NCI-H1092 (cell line): Measurements from ENCODE around the gene EFCC1.

Source experiments
- DNase-seq: peaks from one replicate; lab custom pipeline; 2025; lab: John Stamatoyannopoulos, UW

Gene EFCC1

DNA sequence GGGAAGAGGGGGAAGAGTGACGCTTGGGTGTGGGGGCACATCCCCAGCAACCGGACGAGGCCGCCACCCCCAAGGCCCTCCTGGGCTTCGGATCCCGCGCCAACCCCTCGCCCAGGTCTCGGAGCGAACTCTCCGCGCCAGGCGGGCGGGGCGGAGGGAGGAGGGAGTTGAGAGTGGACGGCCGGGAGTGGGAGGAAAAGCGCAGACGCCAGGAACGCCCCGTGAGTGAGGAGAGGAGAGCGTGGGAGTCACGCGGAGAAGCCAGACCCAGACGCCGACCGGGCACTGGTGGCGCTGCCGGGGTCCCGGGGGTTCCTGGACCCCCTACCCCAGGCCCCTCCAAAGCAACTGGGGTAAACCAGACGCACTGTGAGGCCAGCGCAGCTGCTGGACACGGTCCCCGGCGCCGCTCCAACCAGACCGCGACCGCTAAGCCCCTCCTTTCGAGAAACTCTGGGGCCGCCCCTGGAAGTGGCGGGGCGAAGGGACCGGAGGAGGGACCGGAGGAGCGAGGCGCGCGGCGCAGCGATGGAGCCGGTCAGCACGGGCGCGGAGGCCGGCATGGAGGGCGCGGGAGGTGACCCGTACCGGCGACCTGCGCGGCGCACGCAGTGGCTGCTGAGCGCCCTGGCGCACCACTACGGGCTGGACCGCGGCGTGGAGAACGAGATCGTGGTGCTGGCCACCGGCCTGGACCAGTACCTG lies at the start of gene EFCC1:
Gene EFCC1, plus strand, starts transcription at position 204 of the 705 bp plus-strand sequence. Its CDS starts 325 bp downstream, at position 529.
- DNase-seq, result no peak

DNA sequence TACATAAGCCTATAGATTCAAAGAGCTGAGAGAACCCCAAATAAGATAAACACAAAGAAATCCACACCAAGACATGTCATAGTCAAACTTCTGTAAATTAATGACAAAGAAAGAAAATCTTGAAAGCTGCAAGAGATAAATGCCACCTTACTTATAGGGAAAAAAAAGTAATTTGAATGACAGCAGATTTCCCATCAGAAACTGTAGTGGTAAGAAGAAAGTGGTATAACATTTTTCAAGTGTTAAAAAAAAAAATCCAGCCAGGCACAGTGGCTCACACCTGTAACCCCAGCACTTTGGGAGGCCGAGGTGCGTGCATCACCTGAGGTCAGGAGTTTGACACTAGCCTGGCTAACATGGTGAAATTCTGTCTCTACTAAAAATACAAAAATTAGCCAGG lies 44.7 kb upstream of the EFCC1 start:
- DNase-seq, result no peak

DNA sequence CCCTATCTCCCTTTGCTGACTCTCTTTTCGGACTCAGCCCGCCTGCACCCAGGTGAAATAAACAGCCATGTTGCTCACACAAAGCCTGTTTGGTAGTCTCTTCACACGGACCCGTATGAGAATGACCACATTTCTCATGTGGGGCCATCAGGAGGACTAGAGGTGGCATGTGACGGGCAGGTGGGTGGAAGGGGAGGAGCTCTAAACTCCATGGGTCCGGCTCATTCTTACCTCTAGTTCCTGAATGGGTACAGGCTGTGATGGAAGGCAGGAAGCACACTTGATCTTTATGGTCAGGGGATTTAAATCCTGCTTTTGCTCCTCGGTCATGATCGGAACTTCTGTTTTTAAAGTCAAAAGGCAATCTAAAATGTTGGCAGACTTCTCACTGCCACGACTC lies 35.8 kb upstream of the EFCC1 start:
- no peak for DNase-seq

GRCh38 chr3:128965818-128966217 lies 35.3 kb upstream of the EFCC1 start:
- DNase-seq, result no peak

DNA sequence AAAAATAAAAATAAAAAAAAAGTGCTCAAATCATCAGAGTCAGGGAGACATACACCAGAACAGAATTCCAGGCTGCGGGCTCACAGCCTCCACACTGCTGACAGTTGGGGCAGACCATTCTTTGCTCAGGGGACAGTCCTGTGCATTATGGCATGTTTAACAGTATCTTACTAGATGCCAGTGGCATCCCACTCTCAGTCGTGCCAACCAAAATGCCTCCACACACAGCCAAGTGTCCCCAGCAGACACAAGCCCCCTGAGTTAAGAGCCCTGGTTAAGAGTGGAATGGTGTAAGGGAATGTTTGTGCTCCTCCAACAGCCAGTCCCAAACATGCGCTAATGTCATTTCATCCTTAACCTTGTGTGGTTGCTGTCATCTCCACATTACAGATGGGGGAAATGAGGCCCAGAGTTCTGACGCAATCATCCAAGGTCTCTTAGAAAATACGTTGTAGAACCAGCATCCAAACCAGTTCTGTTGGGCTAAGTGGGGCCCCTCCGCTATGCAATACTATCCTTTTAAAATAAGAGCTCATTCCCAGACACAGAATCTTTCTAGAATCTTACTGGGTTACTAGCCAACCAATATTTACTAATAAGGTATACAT lies 33.3 kb upstream of the EFCC1 start:
- DNase-seq, result no peak

- DNase-seq, result peak; percentile 17
These were observed 30.9 kb upstream of the EFCC1 start for GRCh38 chr3:128969993-128970739.

GRCh38 chr3:128970740-128971047 lies 30.4 kb upstream of the EFCC1 start:
- no peak for DNase-seq

GRCh38 chr3:128971421-128972100 lies 29.5 kb upstream of the EFCC1 start:
- peak; percentile 77 for DNase-seq

DNA sequence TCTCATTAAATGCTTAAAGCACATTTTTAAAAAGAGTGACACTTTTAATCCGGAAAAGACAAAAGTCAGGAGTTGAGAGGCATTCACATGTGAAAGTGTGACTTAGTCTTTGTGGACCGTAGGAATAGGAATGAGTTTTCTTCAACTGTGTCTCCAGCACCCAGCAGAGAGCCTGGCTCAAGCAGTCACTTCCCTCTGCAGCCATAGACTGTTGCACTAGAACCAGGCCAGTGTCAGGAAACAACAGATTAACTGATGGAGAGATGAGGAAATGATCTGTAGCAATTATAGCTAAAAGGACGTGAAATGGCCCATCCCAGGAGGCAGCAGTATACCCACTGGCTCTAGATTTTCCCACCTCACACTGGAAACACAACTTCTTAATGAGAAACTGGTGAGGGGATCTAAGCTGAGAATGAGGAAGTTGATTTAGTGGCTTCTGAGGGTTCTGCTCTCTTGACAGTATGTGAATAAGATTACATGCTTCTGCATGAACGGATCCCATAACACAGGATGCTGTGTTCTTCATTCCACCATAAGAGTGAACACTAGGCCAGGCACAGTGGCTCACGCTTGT lies 27.0 kb upstream of the EFCC1 start:
- no peak for DNase-seq

- DNase-seq, result no peak
These were observed 25.8 kb upstream of the EFCC1 start for GRCh38 chr3:128975276-128975675.

DNA sequence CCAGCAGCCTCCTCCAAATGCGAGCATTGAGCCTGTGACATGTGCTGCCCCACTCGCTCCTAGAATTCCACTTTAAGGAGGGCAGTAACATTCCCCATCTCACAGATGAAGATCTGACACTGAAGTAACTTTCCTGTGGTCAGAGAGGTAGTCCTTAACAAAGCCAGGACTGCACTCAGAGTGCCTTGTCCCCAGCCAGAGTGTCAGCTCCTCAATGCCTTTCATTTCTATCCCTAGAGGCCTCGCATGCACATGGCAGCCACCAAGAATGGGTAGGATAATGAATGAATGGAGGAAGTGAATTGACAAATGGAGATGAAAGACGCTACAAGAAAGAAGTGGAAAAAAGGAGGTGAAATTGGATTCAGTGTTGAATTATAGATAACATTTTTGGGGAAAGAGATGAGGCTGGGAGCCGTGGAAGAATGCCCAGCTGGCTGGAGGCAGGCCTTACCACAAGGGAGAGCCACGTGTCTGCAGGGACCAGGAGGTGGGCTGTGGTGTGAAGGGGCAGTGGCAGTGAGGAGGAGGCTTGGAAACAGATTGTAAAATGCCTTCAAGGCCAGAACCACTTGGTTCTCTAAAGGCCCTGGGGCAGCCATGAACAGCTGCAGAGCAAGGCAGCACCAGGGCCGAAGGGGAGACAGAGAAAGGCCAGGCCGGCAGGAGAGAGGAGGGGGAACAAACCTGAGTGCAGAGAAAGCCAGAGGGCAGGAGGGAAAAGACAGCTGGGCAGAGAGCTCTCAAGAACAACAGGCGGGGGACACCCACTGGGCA lies 17.6 kb upstream of the EFCC1 start:
- no peak for DNase-seq

DNA sequence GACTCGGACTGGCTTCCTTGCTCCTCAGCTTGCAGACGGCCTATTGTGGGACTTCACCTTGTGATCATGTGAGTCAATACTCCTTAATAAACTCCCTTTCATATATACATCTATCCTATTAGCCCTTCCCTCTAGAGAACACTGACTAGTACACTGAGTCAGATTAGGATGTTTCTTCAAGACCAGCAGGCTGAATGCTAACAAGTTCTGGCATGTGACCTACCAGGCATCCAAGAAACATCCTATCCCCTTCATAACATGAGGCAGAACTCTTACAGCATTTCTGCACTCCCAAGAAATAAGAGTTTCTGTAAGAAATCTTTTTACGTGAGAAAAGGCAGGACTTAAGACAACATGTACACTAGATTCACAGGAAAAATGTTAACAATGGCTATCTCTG lies 16.5 kb upstream of the EFCC1 start:
- DNase-seq, result no peak

- DNase-seq, result no peak
These were observed 13.6 kb upstream of the EFCC1 start for GRCh38 chr3:128987302-128988100.

DNA sequence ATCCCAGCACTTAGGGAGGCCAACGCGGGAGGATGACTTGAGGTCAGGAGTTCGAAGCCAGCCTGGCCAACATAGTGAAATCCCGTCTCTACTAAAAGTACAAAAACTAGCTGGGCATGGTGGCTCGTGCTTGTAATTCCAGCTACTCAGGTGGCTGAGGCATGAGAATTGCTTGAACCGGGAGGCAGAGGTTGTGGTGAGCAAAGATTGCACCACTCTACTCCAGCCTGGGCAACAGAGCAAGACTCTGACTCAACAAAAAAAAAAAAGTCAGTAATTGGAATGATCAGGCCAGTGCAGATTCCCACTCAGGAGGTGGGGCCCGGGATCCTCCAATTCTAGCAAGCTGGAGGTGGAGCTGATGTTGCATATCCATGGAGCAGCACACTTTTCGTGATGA lies 12.8 kb upstream of the EFCC1 start:
- DNase-seq, result no peak

DNA sequence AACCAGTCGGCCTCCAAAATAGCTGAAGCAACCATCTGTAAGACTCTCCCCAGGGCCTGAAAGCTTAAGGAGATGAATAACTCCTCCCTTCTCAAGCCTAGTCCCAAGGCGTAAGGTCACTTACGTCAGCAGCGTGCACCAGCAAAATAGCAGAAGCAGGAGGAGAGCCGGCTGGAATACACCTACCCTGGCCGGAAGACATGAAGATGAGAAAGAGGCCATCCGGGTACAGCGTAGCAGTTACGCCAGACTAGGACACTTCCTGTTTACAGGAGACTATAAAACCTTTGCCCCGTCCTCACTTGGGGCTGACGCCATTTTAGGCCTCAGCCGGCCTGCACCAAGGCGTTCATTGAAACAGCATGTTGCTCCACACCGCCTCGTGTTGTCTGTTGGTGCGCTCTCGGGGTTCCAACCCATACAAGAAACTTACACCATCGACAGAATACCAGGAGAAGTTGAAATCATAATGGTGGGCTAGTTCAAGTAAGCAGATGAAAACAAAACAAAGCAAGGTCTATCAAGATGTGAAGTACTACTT lies 9.7 kb upstream of the EFCC1 start:
- DNase-seq, result no peak

DNA sequence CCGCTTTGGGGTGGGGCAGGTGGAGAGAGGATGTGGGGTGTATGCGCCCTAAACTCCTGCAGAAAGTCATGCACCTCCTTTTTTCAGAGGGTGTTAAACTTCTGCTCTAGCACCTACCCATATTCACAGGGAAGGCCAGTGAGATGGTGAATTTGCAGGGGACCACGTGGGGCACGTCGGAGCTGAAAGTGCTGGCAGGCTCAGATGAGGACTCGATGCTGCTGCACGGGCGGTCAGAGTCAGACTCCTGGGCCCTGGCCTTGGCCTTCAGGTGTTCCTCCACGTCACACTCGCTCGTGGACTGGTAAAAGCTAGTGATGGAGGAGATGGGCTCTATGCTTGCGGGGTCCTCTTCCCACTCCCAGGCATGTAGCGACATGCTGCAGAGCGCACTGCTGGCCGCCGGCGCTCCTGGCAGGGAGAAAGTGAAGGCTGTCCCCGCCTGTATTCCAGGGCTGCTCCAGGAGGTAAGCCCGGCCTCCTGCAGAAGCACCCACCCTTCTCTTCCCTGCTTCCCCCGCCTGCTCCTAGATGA lies 8.1 kb upstream of the EFCC1 start:
- no peak for DNase-seq

- peak; percentile 83 for DNase-seq
These were observed 7.5 kb upstream of the EFCC1 start, which contains the start of gene CFAP92 for GRCh38 chr3:128993461-128994172. Gene CFAP92, minus strand, starts transcription at chr3:128994076. Its CDS starts 772 bp downstream, at chr3:128993304.

GRCh38 chr3:128994173-128994512 lies 7.0 kb upstream of the EFCC1 start:
- no peak for DNase-seq
